Thoracic aorta (tissue), 2 donors: ENCODE data around the gene DNAL4. TPM values are rescaled to one million over a fixed set of nuclear protein-coding genes. Genes with fewer than 3 reads are reported as not detected.
A peak's percentile ranks its signal among the peaks of the same experiment; 100 is the strongest.

Source experiments
- ATAC-seq: fragments of 150-250 bp; one replicate; pipeline ENCODE4 v1.8.0; 2017; ENCODE audit warnings: low read depth; ENCODE audit not compliant: insufficient number of reproducible peaks, low FRiP score
- DNase-seq: peaks from one replicate; pipeline ENCODE4 v3.0.0-alpha.2; 2020; ENCODE audit warnings: low spot score
- H3K27ac ChIP-seq, 2 donors: fragments of 200-600 bp; sonication (generic); 1 replicate in 1 of 2; 2 replicates in 1 of 2; pipeline ENCODE4 v1.5.1; 2016; ENCODE audit warnings: mild to moderate bottlenecking in 2 of 2, moderate library complexity in 2 of 2
- H3K27me3 ChIP-seq: fragments of 200-600 bp; sonication (generic); replicated peaks from 2 replicates; pipeline ENCODE4 v1.6.0; 2016; ENCODE audit warnings: mild to moderate bottlenecking; ENCODE audit not compliant: insufficient read depth
- H3K36me3 ChIP-seq: fragments of 200-600 bp; sonication (generic); one replicate; pipeline ENCODE4 v1.5.1; 2016
- H3K4me1 ChIP-seq, 2 donors: fragments of 200-600 bp; sonication (generic); 1 replicate in 1 of 2; 2 replicates in 1 of 2; pipeline versions ENCODE4 v1.5.1 to v1.6.0; 2016; ENCODE audit warnings: low read depth in 2 of 2, mild to moderate bottlenecking in 1 of 2; ENCODE audit not compliant: control insufficient read depth in 1 of 2
- H3K4me3 ChIP-seq: fragments of 200-600 bp; sonication (generic); 2 replicates; pipeline ENCODE4 v1.5.1; 2016; ENCODE audit warnings: mild to moderate bottlenecking
- H3K9me3 ChIP-seq: fragments of 200-600 bp; sonication (generic); 2 replicates; pipeline ENCODE4 v1.5.1; 2016
- total RNA-seq, 2 donors: library from RNA; depleted of rRNA; stranded (reverse); fragments of >200 nt; gene quantifications; one replicate each; pipeline versions ENCODE4 v1.1.0 to v1.2.3, GENCODE V29; 2016
- TF ChIP-seq, protein P1 (sequence below): fragments of 200-600 bp; sonication (generic); IDR thresholded peaks from one replicate; pipeline ENCODE4 v1.5.1; 2019; ENCODE audit warnings: antibody characterized with exemption

Gene DNAL4
- total RNA-seq, 2 donors from 2014 or later = 9.5 to 20.8 TPM

DNA sequence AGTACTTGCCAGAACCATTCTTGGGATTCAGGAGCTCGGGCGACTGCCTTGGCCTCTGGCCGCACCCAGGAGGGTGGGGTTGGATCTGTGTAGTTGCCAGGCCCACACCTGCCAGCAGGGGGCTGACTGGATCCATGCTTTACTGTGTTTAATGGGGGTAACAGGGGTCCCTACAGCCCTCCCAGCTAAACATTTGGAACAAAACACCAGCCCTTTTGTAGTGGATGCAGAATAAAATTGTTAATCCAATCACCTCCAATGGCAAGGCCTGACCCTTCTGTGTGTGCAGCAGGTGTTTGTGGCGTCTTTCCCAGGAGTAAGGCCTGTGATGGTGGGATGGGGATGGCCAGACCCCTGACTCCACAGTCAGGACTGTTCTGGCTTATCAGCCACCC is 60.6 kb downstream of the DNAL4 start:
- no peaks in the 10 kb centered on the region for H3K27me3 ChIP-seq
- DNase-seq = no peak
- peaks cover 25 to 37% of the 10 kb centered on the region in 2 donors for H3K4me1 ChIP-seq
- H3K9me3 ChIP-seq = no peaks in the 10 kb centered on the region
- H3K4me3 ChIP-seq = no peak overlapping the region
- H3K27ac ChIP-seq = peak overlapping the region; percentile 82 to 86
- H3K36me3 ChIP-seq = peaks cover 79% of the 10 kb centered on the region
- ATAC-seq = peak; percentile 48
- TF ChIP-seq, protein P1, sequence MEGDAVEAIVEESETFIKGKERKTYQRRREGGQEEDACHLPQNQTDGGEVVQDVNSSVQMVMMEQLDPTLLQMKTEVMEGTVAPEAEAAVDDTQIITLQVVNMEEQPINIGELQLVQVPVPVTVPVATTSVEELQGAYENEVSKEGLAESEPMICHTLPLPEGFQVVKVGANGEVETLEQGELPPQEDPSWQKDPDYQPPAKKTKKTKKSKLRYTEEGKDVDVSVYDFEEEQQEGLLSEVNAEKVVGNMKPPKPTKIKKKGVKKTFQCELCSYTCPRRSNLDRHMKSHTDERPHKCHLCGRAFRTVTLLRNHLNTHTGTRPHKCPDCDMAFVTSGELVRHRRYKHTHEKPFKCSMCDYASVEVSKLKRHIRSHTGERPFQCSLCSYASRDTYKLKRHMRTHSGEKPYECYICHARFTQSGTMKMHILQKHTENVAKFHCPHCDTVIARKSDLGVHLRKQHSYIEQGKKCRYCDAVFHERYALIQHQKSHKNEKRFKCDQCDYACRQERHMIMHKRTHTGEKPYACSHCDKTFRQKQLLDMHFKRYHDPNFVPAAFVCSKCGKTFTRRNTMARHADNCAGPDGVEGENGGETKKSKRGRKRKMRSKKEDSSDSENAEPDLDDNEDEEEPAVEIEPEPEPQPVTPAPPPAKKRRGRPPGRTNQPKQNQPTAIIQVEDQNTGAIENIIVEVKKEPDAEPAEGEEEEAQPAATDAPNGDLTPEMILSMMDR = peak; percentile 57

- DNase-seq = no peak
- Histone ChIP-seq H3K9me3 (no peaks in the 10 kb centered on the region), H3K4me3 (no peak overlapping the region), H3K36me3 (peaks cover 79% of the 10 kb centered on the region), H3K27me3 (no peaks in the 10 kb centered on the region), H3K27ac (peak overlapping the region; percentile 82 to 86), H3K4me1 (peaks cover 25 to 37% of the 10 kb centered on the region in 2 donors)
- TF ChIP-seq, protein P1 = no peak
- no peak for ATAC-seq
Measured at GRCh38 chr22:38732251-38732815, 61.6 kb downstream of the DNAL4 start.

- H3K36me3 ChIP-seq = peaks cover 79% of the 10 kb centered on the region
- DNase-seq = no peak
- H3K27me3 ChIP-seq = no peaks in the 10 kb centered on the region
- peaks cover 25 to 37% of the 10 kb centered on the region in 2 donors for H3K4me1 ChIP-seq
- H3K4me3 ChIP-seq = no peak overlapping the region
- peak overlapping the region; percentile 82 to 86 for H3K27ac ChIP-seq
- no peaks in the 10 kb centered on the region for H3K9me3 ChIP-seq
- no peak for ATAC-seq
- TF ChIP-seq, protein P1 = no peak
Measured at GRCh38 chr22:38731703-38732161, 62.2 kb downstream of the DNAL4 start.

GRCh38 chr22:38730411-38730871 is 63.5 kb downstream of the DNAL4 start:
- TF ChIP-seq, protein P1 = no peak
- no peak for DNase-seq

GRCh38 chr22:38729946-38730345 is 64.0 kb downstream of the DNAL4 start:
- ATAC-seq (no peak), DNase-seq (no peak)
- Histone ChIP-seq H3K27me3 (no peaks in the 10 kb centered on the region), H3K36me3 (peaks cover 76% of the 10 kb centered on the region), H3K9me3 (no peaks in the 10 kb centered on the region), H3K4me1 (peaks cover 25 to 41% of the 10 kb centered on the region in 2 donors), H3K27ac (no peak overlapping the region), H3K4me3 (no peak overlapping the region)
- TF ChIP-seq, protein P1 = no peak

More at GRCh38 chr22:38730411-38730871, 63.5 kb downstream of the DNAL4 start:
- Histone ChIP-seq H3K27me3 (no peaks in the 10 kb centered on the region), H3K4me3 (no peak overlapping the region), H3K4me1 (peaks cover 25 to 37% of the 10 kb centered on the region in 2 donors), H3K27ac (no peak overlapping the region), H3K36me3 (peaks cover 79% of the 10 kb centered on the region), H3K9me3 (no peaks in the 10 kb centered on the region)
- no peak for ATAC-seq
